AG04449 (cell line): Measurements from ENCODE around the gene FGF22.

Experiments
- CTCF ChIA-PET: fragments of 350-600 bp; formaldehyde crosslinking; extraction: SDS; loops from one replicate; lab custom pipeline; 2021; ENCODE audit warnings: antibody characterized with exemption; lab: Yijun Ruan, JAX
- POLR2A ChIA-PET: fragments of 400-600, 350-600 bp; formaldehyde crosslinking; extraction: SDS; loops from one replicate; lab custom pipeline; 2020; ENCODE audit warnings: antibody characterized with exemption, inconsistent platforms; lab: Yijun Ruan, JAX
- DNase-seq: peaks from one replicate; pipeline ENCODE4 v3.0.0-alpha.2; 2010; ENCODE audit warnings: low read depth, low spot score
- H3K4me3 ChIP-seq: 2 replicates; pipeline ENCODE4 v1.5.1; 2011; ENCODE audit warnings: low read depth, mild to moderate bottlenecking, control low read depth, low read length
- TF ChIP-seq, protein P1 (sequence below): IDR thresholded peaks from one replicate; pipeline ENCODE4 v1.5.1; 2011; ENCODE audit warnings: mild to moderate bottlenecking, moderate library complexity, low read length, control low read depth, inconsistent platforms; ENCODE audit not compliant: insufficient read depth; ENCODE audit errors: missing control alignments

Gene FGF22

GRCh38 chr19:616747-617526 is 22.7 kb upstream of the FGF22 start:
- ChIA-PET POLR2A (no interaction called here), CTCF (interaction anchor here (0.6 kb wide), 1 partner anchor 32 kb away, joined by 3 read pairs; no protein-coding TSS in a partner anchor)
- TF ChIP-seq, protein P1, sequence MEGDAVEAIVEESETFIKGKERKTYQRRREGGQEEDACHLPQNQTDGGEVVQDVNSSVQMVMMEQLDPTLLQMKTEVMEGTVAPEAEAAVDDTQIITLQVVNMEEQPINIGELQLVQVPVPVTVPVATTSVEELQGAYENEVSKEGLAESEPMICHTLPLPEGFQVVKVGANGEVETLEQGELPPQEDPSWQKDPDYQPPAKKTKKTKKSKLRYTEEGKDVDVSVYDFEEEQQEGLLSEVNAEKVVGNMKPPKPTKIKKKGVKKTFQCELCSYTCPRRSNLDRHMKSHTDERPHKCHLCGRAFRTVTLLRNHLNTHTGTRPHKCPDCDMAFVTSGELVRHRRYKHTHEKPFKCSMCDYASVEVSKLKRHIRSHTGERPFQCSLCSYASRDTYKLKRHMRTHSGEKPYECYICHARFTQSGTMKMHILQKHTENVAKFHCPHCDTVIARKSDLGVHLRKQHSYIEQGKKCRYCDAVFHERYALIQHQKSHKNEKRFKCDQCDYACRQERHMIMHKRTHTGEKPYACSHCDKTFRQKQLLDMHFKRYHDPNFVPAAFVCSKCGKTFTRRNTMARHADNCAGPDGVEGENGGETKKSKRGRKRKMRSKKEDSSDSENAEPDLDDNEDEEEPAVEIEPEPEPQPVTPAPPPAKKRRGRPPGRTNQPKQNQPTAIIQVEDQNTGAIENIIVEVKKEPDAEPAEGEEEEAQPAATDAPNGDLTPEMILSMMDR: no peak
- no peak overlapping the region for H3K4me3 ChIP-seq
- no peak for DNase-seq

DNA sequence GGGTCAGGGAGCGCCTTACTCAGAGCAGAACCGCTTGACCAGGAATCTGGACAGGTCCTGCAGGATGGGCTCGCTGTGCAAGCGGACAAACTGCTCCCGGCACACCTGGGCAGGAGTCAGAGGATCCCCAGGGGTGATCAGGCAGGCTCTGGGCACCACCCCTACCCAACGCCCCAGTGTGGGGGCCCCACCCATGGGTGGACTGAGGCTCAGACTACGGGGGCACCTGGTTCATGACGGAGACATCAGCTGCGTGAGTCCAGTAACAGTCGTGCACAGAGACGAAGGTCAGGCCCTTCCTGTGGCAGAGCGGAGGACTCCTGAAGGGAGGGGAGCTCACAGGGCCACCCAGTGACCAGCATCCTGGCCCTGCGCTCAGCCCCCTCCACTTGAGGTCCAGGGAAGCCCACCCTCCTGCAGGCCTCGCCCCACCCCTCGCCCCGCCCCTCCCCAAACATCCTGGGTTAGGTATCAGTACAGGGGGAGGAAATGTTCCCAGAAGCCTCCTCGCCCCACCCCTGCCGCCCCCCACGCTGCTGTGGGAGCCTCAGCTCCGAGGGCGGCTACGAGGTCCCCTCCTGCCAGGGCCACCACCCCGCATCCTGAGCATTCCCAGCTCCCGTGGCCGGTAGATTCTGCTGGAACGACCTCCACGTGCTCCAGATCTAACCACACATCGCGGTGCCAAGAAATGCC is 22.0 kb upstream of the FGF22 start:
- POLR2A ChIA-PET: no interaction called here
- DNase-seq: no peak
- TF ChIP-seq, protein P1: no peak
- CTCF ChIA-PET: no interaction called here
- no peak overlapping the region for H3K4me3 ChIP-seq

DNA sequence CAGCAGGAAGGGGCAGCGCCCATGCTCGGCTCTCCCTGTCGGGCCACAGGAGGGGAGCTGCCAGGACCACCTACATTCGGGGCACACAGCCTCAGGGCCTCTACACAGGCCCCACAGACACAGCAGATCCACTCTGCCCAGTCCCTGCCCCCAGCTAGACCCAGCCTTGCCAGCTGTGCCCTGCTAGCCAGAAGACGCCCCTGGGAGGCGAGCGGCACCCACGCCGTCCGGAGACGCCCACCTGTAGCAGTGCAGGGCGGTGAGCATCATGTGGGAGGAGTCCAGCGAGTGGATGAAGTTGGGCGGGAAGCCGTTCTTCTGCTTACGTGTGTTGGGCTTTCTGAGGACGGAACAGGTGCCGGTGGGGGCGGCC is 21.4 kb upstream of the FGF22 start:
- H3K4me3 ChIP-seq: no peak overlapping the region
- ChIA-PET POLR2A (no interaction called here), CTCF (no interaction called here)
- DNase-seq: no peak
- TF ChIP-seq, protein P1: no peak

GRCh38 chr19:618674-619285 is 20.9 kb upstream of the FGF22 start:
- TF ChIP-seq, protein P1: no peak
- POLR2A ChIA-PET: no interaction called here
- DNase-seq: no peak
- no peak overlapping the region for H3K4me3 ChIP-seq
- CTCF ChIA-PET: no interaction called here

- CTCF ChIA-PET: no interaction called here
- POLR2A ChIA-PET: no interaction called here
- H3K4me3 ChIP-seq: no peak overlapping the region
- DNase-seq: no peak
- TF ChIP-seq, protein P1: no peak
These were observed 20.2 kb upstream of the FGF22 start for GRCh38 chr19:619286-620002.
